ENCODE results near the gene CGREF1. TPM values are rescaled to one million over a fixed set of nuclear protein-coding genes. Genes with fewer than 3 reads are reported as not detected.
"Not testable (repeated sequence)": the region's sequence is repeated elsewhere in the genome, so short reads cannot be mapped to it uniquely, and the experiment has no call there.

CGREF1 gene
- total and polyA plus RNA-seq, 9 donors, result 7.9 to 23.9 (median 11.1) TPM

DNA sequence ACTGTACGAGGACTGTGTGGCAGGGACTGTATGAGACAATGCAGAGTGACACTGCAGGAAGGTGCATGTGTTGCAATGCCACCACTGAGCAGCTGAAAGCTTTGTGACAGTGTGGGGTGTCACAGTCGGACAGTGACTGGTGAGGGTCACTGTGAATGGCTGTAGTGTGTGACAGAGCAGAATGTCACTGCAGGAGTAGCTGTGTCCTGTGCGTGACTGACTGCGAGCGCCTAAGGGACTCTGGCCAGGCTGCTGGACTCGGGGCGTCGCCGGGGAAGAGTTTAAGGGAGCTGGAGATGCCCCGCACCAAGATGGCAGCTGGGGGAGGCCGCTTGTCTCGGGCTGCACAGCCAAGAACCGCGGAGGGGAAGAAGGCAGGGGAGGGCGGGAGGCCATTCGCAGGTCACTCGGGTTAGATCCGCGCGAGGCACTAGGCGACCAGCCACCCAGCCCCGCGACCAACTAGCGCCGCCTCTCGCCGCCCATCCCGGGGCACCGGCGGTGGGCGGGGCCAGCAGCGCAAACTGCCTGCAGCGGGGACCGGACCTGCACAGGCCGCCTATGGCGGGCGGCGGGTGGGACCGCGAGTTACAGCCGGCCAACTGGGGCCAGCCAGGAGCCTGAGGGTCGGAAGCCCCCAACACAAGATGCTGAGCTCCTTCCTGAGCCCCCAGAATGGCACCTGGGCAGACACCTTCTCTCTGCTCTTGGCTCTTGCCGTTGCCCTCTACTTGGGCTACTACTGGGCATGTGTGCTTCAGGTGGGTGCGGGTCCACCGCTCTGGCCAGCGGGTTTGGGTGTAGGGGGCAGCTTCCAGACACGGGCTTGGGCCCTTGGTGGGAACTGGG is 4.6 kb upstream of the CGREF1 start, which contains the start of gene ABHD1:
Gene ABHD1 (plus strand): TSS at position 514 of the 849 bp plus-strand sequence. CDS start 134 bp downstream, at position 648.
- Histone ChIP-seq H3K27me3 (no peaks in the 10 kb centered on the region), H3K36me3 (no peaks in the 10 kb centered on the region), H3K4me1 (ENCODE audit: insufficient read depth) (peaks cover 2% of the 10 kb centered on the region), H3K4me3 (peak within 1 kb of the TSS; percentile 54), H3K27ac (peak within 1 kb of the TSS in 1 of 2 donors; percentile 5), H3K9me3 (no peaks in the 10 kb centered on the region)
- TF ChIP-seq EP300 (IDR thresholded peaks at IDR 0.05) (no peak), POLR2A (IDR thresholded peaks at IDR 0.05) (no peak)
- TF ChIP-seq, protein P1, sequence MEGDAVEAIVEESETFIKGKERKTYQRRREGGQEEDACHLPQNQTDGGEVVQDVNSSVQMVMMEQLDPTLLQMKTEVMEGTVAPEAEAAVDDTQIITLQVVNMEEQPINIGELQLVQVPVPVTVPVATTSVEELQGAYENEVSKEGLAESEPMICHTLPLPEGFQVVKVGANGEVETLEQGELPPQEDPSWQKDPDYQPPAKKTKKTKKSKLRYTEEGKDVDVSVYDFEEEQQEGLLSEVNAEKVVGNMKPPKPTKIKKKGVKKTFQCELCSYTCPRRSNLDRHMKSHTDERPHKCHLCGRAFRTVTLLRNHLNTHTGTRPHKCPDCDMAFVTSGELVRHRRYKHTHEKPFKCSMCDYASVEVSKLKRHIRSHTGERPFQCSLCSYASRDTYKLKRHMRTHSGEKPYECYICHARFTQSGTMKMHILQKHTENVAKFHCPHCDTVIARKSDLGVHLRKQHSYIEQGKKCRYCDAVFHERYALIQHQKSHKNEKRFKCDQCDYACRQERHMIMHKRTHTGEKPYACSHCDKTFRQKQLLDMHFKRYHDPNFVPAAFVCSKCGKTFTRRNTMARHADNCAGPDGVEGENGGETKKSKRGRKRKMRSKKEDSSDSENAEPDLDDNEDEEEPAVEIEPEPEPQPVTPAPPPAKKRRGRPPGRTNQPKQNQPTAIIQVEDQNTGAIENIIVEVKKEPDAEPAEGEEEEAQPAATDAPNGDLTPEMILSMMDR (IDR thresholded peaks at IDR 0.05), result no peak
- intact Hi-C loops (cut with DNase I), result no loop called here
- DNase-seq, result peak; percentile 58 to 72 (median 68)
- WGBS, 3 donors, result 7 to 15% (median 9%) methylated on average over 24 to 47 of the region's 47 CpGs

DNA sequence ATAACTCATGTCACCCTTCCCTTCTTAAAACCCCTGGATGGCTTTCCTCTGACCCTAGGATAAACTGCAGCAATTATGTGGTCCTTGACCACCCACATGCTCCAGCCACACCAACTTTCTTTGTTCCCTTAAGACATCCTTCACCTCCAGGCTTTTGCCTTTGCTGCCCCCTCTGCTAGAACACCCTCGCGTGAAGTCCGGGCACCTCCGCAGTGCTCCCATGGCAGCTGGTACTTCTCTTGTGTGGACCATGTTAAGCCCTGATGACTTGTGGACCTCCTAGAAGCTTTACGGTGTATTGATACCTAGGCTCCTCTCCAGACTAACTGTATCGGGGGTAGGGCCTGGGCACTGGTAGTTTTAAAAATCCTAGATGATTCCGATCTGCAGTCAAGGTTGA is 3.9 kb upstream of the CGREF1 start:
- TF ChIP-seq, protein P1 (IDR thresholded peaks at IDR 0.05), result no peak
- no peak for TF ChIP-seq EP300 (IDR thresholded peaks at IDR 0.05)
- TF ChIP-seq POLR2A (IDR thresholded peaks at IDR 0.05), result no peak
- WGBS, 3 donors, result 79 to 86% (median 85%) methylated on average over 7 of the region's 7 CpGs
- Histone ChIP-seq H3K27me3 (no peaks in the 10 kb centered on the region), H3K4me3 (no peak overlapping the region), H3K27ac (no peak overlapping the region), H3K4me1 (ENCODE audit: insufficient read depth) (peaks cover 4% of the 10 kb centered on the region), H3K36me3 (no peaks in the 10 kb centered on the region), H3K9me3 (no peaks in the 10 kb centered on the region)
- intact Hi-C loops (cut with DNase I), result no loop called here
- DNase-seq, result no peak

GRCh38 chr2:27121906-27122305 is 3.0 kb upstream of the CGREF1 start:
- Histone ChIP-seq H3K27me3 (no peaks in the 10 kb centered on the region), H3K36me3 (no peaks in the 10 kb centered on the region), H3K27ac (no peak overlapping the region), H3K4me1 (ENCODE audit: insufficient read depth) (peaks cover 4% of the 10 kb centered on the region), H3K4me3 (no peak overlapping the region), H3K9me3 (no peaks in the 10 kb centered on the region)
- DNase-seq, result no peak
- intact Hi-C loops (cut with DNase I), result no loop called here
- TF ChIP-seq POLR2A (IDR thresholded peaks at IDR 0.05) (no peak), EP300 (IDR thresholded peaks at IDR 0.05) (no peak)
- TF ChIP-seq, protein P1 (IDR thresholded peaks at IDR 0.05), result no peak
- 81 to 86% (median 85%) methylated on average over 2 of the region's 2 CpGs for WGBS, 3 donors

DNA sequence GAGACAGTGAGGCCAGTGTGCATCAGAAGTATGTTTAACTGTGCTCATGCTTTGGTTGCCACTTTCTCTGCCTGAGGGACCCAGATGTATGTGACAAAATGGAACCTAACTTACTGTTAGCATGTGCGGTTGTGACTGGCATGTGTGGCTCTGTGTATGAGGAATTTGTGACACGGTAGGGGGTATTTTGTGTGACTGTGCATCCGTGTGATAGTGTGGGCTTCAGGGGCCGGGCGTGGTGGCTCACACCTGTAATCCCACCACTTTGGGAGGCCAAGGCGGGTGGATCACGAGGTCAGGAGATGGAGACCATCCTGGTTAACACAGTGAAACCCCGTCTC is 372 bp upstream of the CGREF1 start:
- H3K27me3 ChIP-seq; H3K36me3 ChIP-seq; H3K9me3 ChIP-seq; DNase-seq; intact Hi-C loops (cut with DNase I); H3K27ac ChIP-seq; H3K4me1 ChIP-seq (ENCODE audit: insufficient read depth): not testable (repeated sequence)
- WGBS, 3 donors, result 66 to 83% (median 82%) methylated on average over 8 of the region's 8 CpGs
- peak overlapping the region; percentile 42 for H3K4me3 ChIP-seq

- no peaks in the 10 kb centered on the region for H3K36me3 ChIP-seq
- H3K4me3 ChIP-seq, result peak overlapping the region; percentile 42
- intact Hi-C loops (cut with DNase I), result no loop called here
- H3K4me1 ChIP-seq (ENCODE audit: insufficient read depth), result peaks cover 4% of the 10 kb centered on the region
- WGBS, 3 donors, result 22 to 31% (median 28%) methylated on average over 13 to 14 of the region's 14 CpGs
- H3K27me3 ChIP-seq, result no peaks in the 10 kb centered on the region
- no peaks in the 10 kb centered on the region for H3K9me3 ChIP-seq
- H3K27ac ChIP-seq, result no peak overlapping the region
- DNase-seq, result peak in 1 of 5 donors; percentile 40
- TF ChIP-seq EP300 (IDR thresholded peaks at IDR 0.05) (no peak), POLR2A (IDR thresholded peaks at IDR 0.05) (no peak)
- TF ChIP-seq, protein P1 (IDR thresholded peaks at IDR 0.05), result no peak
Measured at GRCh38 chr2:27117995-27118524, 868 bp downstream of the CGREF1 start.
